Stimulated activated CD8-positive, alpha-beta memory T cell treated with anti-CD3 and anti-CD28 coated beads, Interleukin-15, amount 100 ng/mL, for 24 hours (primary cell): Measurements from ENCODE around the gene ST3GAL3.

Source experiments
- DNase-seq: peaks from one replicate; pipeline ENCODE4 v3.0.0-alpha.2; 2020; ENCODE audit warnings: low read depth

Gene ST3GAL3

GRCh38 chr1:43707190-43708001 is at the start of gene ST3GAL3:
Gene ST3GAL3, plus strand, starts transcription at chr1:43707536. Its CDS starts 28,727 bp downstream, at chr1:43736263.
- peak; percentile 83 for DNase-seq

GRCh38 chr1:43659212-43660166 is 47.8 kb upstream of the ST3GAL3 start:
- DNase-seq: no peak

- no peak for DNase-seq
These were observed 47.0 kb upstream of the ST3GAL3 start for GRCh38 chr1:43660355-43660754.

GRCh38 chr1:43664369-43664768 is 43.0 kb upstream of the ST3GAL3 start:
- DNase-seq: no peak

GRCh38 chr1:43666608-43667007 is 40.7 kb upstream of the ST3GAL3 start:
- no peak for DNase-seq

GRCh38 chr1:43668956-43669355 is 38.4 kb upstream of the ST3GAL3 start:
- no peak for DNase-seq

- no peak for DNase-seq
These were observed 37.5 kb upstream of the ST3GAL3 start for GRCh38 chr1:43669878-43670277.

GRCh38 chr1:43671193-43671592 is 36.1 kb upstream of the ST3GAL3 start:
- no peak for DNase-seq

- no peak for DNase-seq
These were observed 35.6 kb upstream of the ST3GAL3 start for GRCh38 chr1:43671626-43672330.

- DNase-seq: no peak
These were observed 34.1 kb upstream of the ST3GAL3 start for GRCh38 chr1:43673261-43673660.

GRCh38 chr1:43678940-43679339 is 28.4 kb upstream of the ST3GAL3 start:
- no peak for DNase-seq

- no peak for DNase-seq
These were observed 23.8 kb upstream of the ST3GAL3 start for GRCh38 chr1:43683560-43683959.

- DNase-seq: no peak
These were observed 20.5 kb upstream of the ST3GAL3 start for GRCh38 chr1:43686801-43687200.

- DNase-seq: no peak
These were observed 19.8 kb upstream of the ST3GAL3 start for GRCh38 chr1:43687301-43688108.

GRCh38 chr1:43688109-43688387 is 19.3 kb upstream of the ST3GAL3 start:
- DNase-seq: no peak

- no peak for DNase-seq
These were observed 18.7 kb upstream of the ST3GAL3 start for GRCh38 chr1:43688594-43689000.

GRCh38 chr1:43689289-43689688 is 18.0 kb upstream of the ST3GAL3 start:
- no peak for DNase-seq

- DNase-seq: no peak
These were observed 15.2 kb upstream of the ST3GAL3 start for GRCh38 chr1:43691871-43692815.

GRCh38 chr1:43693371-43693770 is 14.0 kb upstream of the ST3GAL3 start:
- no peak for DNase-seq

GRCh38 chr1:43699281-43699680 is 8.1 kb upstream of the ST3GAL3 start:
- DNase-seq: no peak

- no peak for DNase-seq
These were observed 3.5 kb upstream of the ST3GAL3 start for GRCh38 chr1:43703836-43704235.
